ENCODE measurements around the gene PTPRM. TPM values are rescaled to one million over a fixed set of nuclear protein-coding genes. Genes with fewer than 3 reads are reported as not detected.
A peak's percentile ranks its signal among the peaks of the same experiment; 100 is the strongest.

PTPRM gene
- total RNA-seq (2021) (8.6 to 11.1 TPM (median 9.2 TPM) in 3 replicates), Bru-seq, nascent RNA (percentile 51 among the genes with signal in this experiment)
- long read RNA-seq, experiment 1, partial matches to known transcripts, result 8 of 18 reads
- long read RNA-seq, experiment 1, other reads (novel, unspliced or antisense), result 10 of 18 reads
- long read RNA-seq, experiment 2, partial matches to known transcripts, result 6 of 7 reads
- long read RNA-seq, experiment 2, other reads (novel, unspliced or antisense), result 1 of 7 reads
- long read RNA-seq, experiment 3, partial matches to known transcripts, result 1 of 2 reads
- long read RNA-seq, experiment 3, other reads (novel, unspliced or antisense), result 1 of 2 reads

- H3K27me3 Mint-ChIP-seq (ENCODE audit: low read depth), result peaks cover 41% of the 10 kb centered on the region
- H3K4me3 Mint-ChIP-seq, result peak within 1 kb of the TSS; percentile 71
- peak; percentile 67 for DNase-seq (ENCODE audit: low spot score)
- H3K27ac Mint-ChIP-seq, result no peak within 1 kb of the TSS
- POLR2A ChIA-PET, result interaction anchor here (0.6 to 1.0 kb wide), 2 partner anchors 66 to 294 kb away, joined by 4 read pairs; no protein-coding TSS in a partner anchor
- ATAC-seq, result peak; percentile 81
- CTCF ChIA-PET, result interaction anchor here (0.5 to 3.1 kb wide), 57 partner anchors 8 to 914 kb away, joined by 3 to 84 read pairs (median 4); no protein-coding TSS in a partner anchor
- H3K4me1 Mint-ChIP-seq, result peaks cover 14% of the 10 kb centered on the region
- H3K9me3 Mint-ChIP-seq, result peaks cover 10% of the 10 kb centered on the region
- peaks cover 6% of the 10 kb centered on the region for H3K36me3 Mint-ChIP-seq
- no peak for TF ChIP-seq RELA (CRISPR knock-in tag; IDR thresholded peaks at IDR 0.05; ENCODE audit: borderline replicate concordance)
- no peak for TF ChIP-seq GRHL2 (CRISPR knock-in tag; IDR thresholded peaks at IDR 0.05; ENCODE audit: insufficient replicate concordance, severe bottlenecking)
- TF ChIP-seq IRF2 (CRISPR knock-in tag; IDR thresholded peaks at IDR 0.05; ENCODE audit: borderline replicate concordance, low read depth), result no peak
- no peak for TF ChIP-seq ZNF416 (CRISPR knock-in tag; IDR thresholded peaks at IDR 0.05)
- TF ChIP-seq NR3C1 (CRISPR knock-in tag; conservative IDR thresholded peaks at IDR 0.05; ENCODE audit: low read depth), result no peak
- TF ChIP-seq ZNF425 (CRISPR knock-in tag; conservative IDR thresholded peaks at IDR 0.05), result no peak
- no peak for TF ChIP-seq ATF3 (CRISPR knock-in tag; conservative IDR thresholded peaks at IDR 0.05)
- TF ChIP-seq E2F5 (CRISPR knock-in tag; IDR thresholded peaks at IDR 0.05), result no peak; the same call in 1 of the 2 replicates
- TF ChIP-seq NFYB (CRISPR knock-in tag; conservative IDR thresholded peaks at IDR 0.05; ENCODE audit: low read depth), result no peak
- TF ChIP-seq GTF2I (CRISPR knock-in tag; conservative IDR thresholded peaks at IDR 0.05), result no peak
- TF ChIP-seq ERG (CRISPR knock-in tag; IDR thresholded peaks at IDR 0.05), result no peak
- TF ChIP-seq ZNF423 (CRISPR knock-in tag; IDR thresholded peaks at IDR 0.05), result no peak
- TF ChIP-seq STAT6 (CRISPR knock-in tag; conservative IDR thresholded peaks at IDR 0.05; ENCODE audit: low read depth), result no peak
- TF ChIP-seq SOX15 (CRISPR knock-in tag; IDR thresholded peaks at IDR 0.05), result no peak
- no peak for TF ChIP-seq PRRX2 (CRISPR knock-in tag; IDR thresholded peaks at IDR 0.05)
- no peak for TF ChIP-seq FOXJ3 (CRISPR knock-in tag; IDR thresholded peaks at IDR 0.05; ENCODE audit: borderline replicate concordance)
- no peak for TF ChIP-seq ZSCAN18 (CRISPR knock-in tag; IDR thresholded peaks at IDR 0.05)
- TF ChIP-seq TP53 (CRISPR knock-in tag; IDR thresholded peaks at IDR 0.05), result no peak
- TF ChIP-seq ZNF317 (CRISPR knock-in tag; IDR thresholded peaks at IDR 0.05; ENCODE audit: borderline replicate concordance, low read depth), result no peak
- no peak for TF ChIP-seq PREB (CRISPR knock-in tag; IDR thresholded peaks at IDR 0.05; ENCODE audit: borderline replicate concordance)
- TF ChIP-seq ZNF396 (CRISPR knock-in tag; IDR thresholded peaks at IDR 0.05; ENCODE audit: borderline replicate concordance), result no peak
- TF ChIP-seq NR2C2 (CRISPR knock-in tag; IDR thresholded peaks at IDR 0.05), result no peak
- no peak for TF ChIP-seq CREM (CRISPR knock-in tag; IDR thresholded peaks at IDR 0.05)
- no peak for TF ChIP-seq ZNF671 (CRISPR knock-in tag; IDR thresholded peaks at IDR 0.05)
- TF ChIP-seq ZNF138 (CRISPR knock-in tag; conservative IDR thresholded peaks at IDR 0.05), result no peak
- TF ChIP-seq ELF4 (CRISPR knock-in tag; IDR thresholded peaks at IDR 0.05; ENCODE audit: low read depth), result 0 out of 2 replicates have a peak, but pooled peaks have one; percentile 35
Measured at GRCh38 chr18:7566567-7567473, at the start of gene PTPRM. Gene PTPRM, plus strand, starts transcription at chr18:7567316. Its CDS starts 503 bp downstream, at chr18:7567819.
